Measurements from ENCODE around the gene INPP5D.
"Not testable (repeated sequence)": the region's sequence is repeated elsewhere in the genome, so short reads cannot be mapped to it uniquely, and the experiment has no call there.

INPP5D gene

DNA sequence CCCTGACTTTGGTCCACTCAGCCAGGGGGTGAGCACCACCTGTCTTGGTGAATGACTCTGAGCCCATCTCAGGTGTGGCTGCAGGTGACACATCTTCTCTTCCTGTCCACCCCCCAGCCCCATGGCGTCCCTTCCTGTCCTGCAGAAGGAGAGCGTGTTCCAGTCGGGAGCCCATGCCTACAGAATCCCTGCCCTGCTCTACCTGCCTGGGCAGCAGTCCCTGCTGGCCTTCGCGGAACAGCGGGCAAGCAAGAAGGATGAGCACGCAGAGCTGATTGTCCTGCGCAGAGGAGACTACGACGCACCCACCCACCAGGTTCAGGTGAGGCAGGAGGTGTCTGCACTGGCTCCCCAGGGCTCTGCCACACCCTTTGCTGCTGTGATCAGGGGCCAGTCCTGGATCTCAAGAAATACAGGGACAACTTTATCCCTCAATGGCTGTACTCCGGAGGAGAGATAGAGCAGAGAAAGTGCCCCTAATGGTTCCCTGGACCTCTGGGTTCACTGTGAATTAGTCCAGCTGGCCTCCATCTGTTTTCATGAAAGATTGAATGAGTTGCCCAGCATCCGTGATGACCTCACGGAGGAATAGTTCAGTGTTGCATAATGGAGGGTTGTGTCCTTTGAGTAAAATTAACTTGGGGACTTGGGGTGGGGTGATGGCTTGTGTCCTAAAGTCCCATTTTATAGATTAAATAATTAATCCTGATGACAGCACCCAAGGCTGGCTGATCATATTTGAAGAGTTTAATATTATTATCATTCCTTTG lies 27.4 kb upstream of the INPP5D start, which contains the start of gene NEU2:
TSS of gene NEU2 (plus strand) at position 122 of the 770 bp plus-strand sequence. CDS start at position 122, 0 bp downstream.
- DNase-seq (ENCODE audit: low spot score) = no peak

- DNase-seq (ENCODE audit: low spot score) = no peak
Measured at GRCh38 chr2:233033672-233034071, 26.5 kb upstream of the INPP5D start.

DNA sequence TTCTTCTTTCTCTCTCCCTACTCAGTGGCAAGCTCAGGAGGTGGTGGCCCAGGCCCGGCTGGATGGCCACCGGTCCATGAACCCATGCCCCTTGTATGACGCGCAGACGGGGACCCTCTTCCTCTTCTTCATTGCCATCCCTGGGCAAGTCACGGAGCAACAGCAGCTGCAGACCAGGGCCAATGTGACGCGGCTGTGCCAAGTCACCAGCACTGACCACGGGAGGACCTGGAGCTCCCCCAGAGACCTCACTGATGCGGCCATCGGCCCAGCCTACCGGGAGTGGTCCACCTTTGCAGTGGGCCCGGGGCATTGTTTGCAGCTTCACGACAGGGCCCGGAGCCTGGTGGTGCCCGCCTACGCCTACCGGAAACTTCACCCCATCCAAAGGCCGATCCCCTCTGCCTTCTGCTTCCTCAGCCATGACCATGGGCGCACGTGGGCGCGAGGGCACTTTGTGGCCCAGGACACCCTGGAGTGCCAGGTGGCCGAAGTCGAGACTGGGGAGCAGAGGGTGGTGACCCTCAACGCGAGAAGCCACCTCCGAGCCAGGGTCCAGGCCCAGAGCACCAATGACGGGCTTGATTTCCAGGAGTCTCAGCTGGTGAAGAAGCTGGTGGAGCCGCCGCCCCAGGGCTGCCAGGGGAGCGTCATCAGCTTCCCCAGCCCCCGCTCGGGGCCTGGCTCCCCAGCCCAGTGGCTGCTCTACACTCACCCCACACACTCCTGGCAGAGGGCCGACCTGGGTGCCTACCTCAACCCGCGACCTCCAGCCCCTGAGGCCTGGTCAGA lies 25.9 kb upstream of the INPP5D start:
- DNase-seq (ENCODE audit: low spot score) = no peak

- DNase-seq (ENCODE audit: low spot score) = no peak
Measured at GRCh38 chr2:233035426-233036161, 24.5 kb upstream of the INPP5D start.

GRCh38 chr2:233036162-233036838 lies 23.8 kb upstream of the INPP5D start:
- no peak for DNase-seq (ENCODE audit: low spot score)

- DNase-seq (ENCODE audit: low spot score) = no peak
Measured at GRCh38 chr2:233037078-233037477, 23.1 kb upstream of the INPP5D start.

DNA sequence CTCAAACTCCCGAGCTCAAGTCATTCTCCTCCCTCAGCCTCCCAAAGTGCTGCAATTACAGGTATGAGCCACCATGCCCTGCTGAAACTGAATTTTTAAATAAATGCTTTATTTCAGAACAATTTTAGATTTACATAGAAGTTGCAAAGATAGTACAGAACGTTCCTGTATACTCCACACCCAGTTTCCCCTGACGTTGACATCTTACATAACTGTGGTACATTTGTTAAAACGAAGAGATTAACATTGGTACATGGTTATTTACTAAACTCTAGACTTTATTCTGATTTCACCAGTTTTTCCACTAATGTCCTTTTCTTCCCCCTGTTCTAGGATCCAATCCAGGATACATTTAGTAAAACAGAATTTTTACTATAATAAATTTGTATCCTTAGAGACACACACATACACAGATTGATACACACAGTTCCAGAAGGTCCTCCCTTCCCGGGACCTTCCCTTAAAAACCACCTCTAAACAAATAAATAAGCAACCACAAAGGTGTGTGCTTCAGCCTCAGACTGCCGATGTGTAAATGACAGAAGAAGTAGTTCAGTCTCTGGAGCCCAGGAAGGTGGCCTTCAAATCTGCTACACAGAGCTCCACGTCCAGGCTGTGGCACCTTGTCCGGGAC lies 20.8 kb upstream of the INPP5D start:
- no peak for DNase-seq (ENCODE audit: low spot score)

GRCh38 chr2:233039846-233040530 lies 20.2 kb upstream of the INPP5D start:
- DNase-seq (ENCODE audit: low spot score) = no peak

DNA sequence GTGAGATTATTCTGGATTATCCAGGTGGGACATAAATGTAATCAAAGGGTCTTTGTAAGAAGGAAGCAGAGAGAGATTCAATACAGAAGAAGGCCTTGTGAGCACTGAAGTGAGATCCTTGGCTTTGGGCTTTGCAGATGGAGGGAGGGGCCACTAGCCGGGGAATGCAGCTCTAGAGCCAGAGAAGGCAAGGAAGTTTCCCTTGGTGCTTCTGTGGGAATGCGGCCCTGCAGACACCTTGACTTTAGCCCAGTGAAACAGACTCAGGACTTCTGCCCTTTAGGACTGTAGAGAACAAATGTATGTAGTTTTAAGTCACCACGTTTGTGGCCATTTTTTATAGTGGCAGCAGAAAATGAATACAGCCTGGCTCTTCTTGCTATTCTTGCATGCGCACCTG lies 19.6 kb upstream of the INPP5D start:
- DNase-seq (ENCODE audit: low spot score) = no peak

GRCh38 chr2:233041722-233042323 lies 18.3 kb upstream of the INPP5D start:
- DNase-seq (ENCODE audit: low spot score) = no peak

DNA sequence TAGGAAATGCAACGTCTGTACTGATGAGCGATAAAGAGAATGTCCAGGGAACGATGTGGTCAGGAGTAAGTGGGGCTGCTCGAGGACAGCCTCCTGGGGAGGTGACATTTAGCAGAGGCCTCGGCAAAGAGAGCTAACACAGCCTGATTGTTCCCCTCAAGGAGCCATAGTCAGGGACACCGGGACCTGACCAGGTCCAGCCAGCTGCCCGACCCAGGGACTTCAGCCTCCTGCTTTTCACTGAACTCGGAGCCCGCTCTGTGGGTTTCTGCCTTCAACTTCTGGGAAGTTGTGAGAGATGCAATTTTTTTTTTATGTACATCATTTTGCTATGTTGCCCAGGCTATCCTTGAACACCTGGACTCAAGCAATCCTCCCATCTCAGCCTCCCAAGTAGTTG lies 17.6 kb upstream of the INPP5D start:
- no peak for DNase-seq (ENCODE audit: low spot score)

GRCh38 chr2:233044974-233045605 lies 15.1 kb upstream of the INPP5D start:
- no peak for DNase-seq (ENCODE audit: low spot score)

GRCh38 chr2:233047206-233047605 lies 12.9 kb upstream of the INPP5D start:
- no peak for DNase-seq (ENCODE audit: low spot score)

- DNase-seq (ENCODE audit: low spot score) = no peak
Measured at GRCh38 chr2:233047667-233048066, 12.5 kb upstream of the INPP5D start.

- DNase-seq (ENCODE audit: low spot score) = no peak
Measured at GRCh38 chr2:233048569-233049193, 11.5 kb upstream of the INPP5D start.

GRCh38 chr2:233049194-233049761 lies 10.9 kb upstream of the INPP5D start:
- no peak for DNase-seq (ENCODE audit: low spot score)

DNA sequence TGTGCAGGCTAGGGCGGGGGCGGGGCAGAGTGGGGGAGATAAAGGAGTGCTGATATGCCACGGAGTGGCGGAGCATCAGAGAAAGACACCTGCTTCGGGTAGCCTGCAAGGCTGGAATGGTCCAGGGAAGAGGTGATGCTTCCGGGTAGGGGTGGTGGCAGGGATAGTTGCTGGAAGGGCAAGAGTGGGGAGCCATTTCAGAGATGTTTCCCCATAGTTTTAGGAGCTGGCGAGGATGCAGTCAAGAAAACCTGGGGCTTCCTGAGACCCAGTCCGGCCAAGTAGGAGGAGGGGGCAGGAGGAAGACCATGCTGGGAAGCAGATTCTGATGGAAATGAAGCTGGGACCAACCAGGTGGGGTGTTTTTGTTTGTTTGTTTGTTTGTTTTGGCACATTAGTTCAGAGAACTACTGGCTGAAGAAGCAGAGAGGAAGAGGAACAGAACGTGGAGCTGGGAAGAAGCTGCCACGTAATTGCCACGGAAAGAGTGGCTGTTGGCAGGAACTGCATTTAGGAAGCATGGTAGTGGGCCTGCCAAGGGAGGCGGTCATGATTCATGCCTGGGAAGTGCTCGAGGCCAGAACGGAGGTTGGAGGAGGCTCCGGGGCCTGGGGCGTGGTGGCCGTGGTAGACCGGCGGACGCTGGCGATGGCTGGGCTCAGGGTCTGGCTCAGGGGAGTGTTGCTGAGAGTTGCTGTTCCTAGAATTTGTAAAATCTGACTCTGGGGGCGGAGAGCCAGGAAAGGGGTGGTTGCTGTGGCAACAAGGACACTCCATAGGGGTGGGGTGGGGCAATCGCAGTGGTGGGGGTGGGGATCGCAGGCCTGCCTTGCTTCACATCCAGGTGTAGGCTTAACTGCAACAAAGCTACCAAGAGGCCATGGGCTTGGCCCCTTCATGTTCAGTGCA lies 8.6 kb upstream of the INPP5D start:
- no peak for DNase-seq (ENCODE audit: low spot score)

GRCh38 chr2:233052517-233052916 lies 7.6 kb upstream of the INPP5D start:
- DNase-seq (ENCODE audit: low spot score) = not testable (repeated sequence)

All from CD4-positive, alpha-beta T cell treated with Interleukin-6 at 100 ng/mL for 8 hours (primary cell).